C4-2B (cell line): ENCODE data around the gene ROCK1.

Experiments used
- H3K27ac ChIP-seq: fragments of 450-650 bp; 2 replicates; pipeline ENCODE4 v1.5.1; 2017
- CTCF ChIP-seq: fragments of 450-650 bp; conservative IDR thresholded peaks from 2 replicates; pipeline ENCODE4 v1.5.1; 2017; ENCODE audit warnings: mild to moderate bottlenecking
- ZFX ChIP-seq: fragments of 450-650 bp; IDR thresholded peaks from 2 replicates; pipeline ENCODE4 v1.6.1; 2017

The ROCK1 gene

GRCh38 chr18:21132398-21132918 is 20.8 kb upstream of the ROCK1 start:
- no peak overlapping the region for H3K27ac ChIP-seq
- no peak for TF ChIP-seq ZFX
- no peak for TF ChIP-seq CTCF

- no peak overlapping the region for H3K27ac ChIP-seq
Measured at GRCh38 chr18:21131698-21132227, 20.1 kb upstream of the ROCK1 start.

GRCh38 chr18:21129566-21130216 is 18.1 kb upstream of the ROCK1 start:
- TF ChIP-seq CTCF, result no peak
- no peak for TF ChIP-seq ZFX

More at GRCh38 chr18:21131698-21132227, 20.1 kb upstream of the ROCK1 start:
- TF ChIP-seq ZFX, result no peak
- no peak for TF ChIP-seq CTCF

GRCh38 chr18:21123290-21123926 is 11.8 kb upstream of the ROCK1 start:
- no peak overlapping the region for H3K27ac ChIP-seq
- TF ChIP-seq ZFX (no peak), CTCF (no peak)

More at GRCh38 chr18:21129566-21130216, 18.1 kb upstream of the ROCK1 start:
- no peak overlapping the region for H3K27ac ChIP-seq

- TF ChIP-seq ZFX (no peak), CTCF (no peak)
- H3K27ac ChIP-seq, result no peak overlapping the region
Measured at GRCh38 chr18:21118806-21119205, 7.2 kb upstream of the ROCK1 start.

- no peak overlapping the region for H3K27ac ChIP-seq
- TF ChIP-seq ZFX (no peak), CTCF (no peak)
Measured at GRCh38 chr18:21117409-21118131, 6.0 kb upstream of the ROCK1 start.
